IMR-90 (cell line): ENCODE measurements around the gene EIF4G3. TPM values are rescaled to one million over a fixed set of nuclear protein-coding genes. Genes with fewer than 3 reads are reported as not detected.

Experiments
- ATAC-seq: fragments of 200-7000 bp; cut with Tn5 transposase; 2 replicates; pipeline ENCODE4 v1.9.1; 2020; ENCODE audit warnings: low read depth, mild to moderate bottlenecking, moderate library complexity
- BruUV-seq: library from RNA; stranded (reverse); fragments of 400-500 nt; replicated peaks from 2 replicates; lab custom pipeline; 2021; lab: Mats Ljungman, UMichigan
- CTCF ChIA-PET: fragments of 300-600 bp; formaldehyde crosslinking; extraction: SDS; loops from one replicate; lab custom pipeline; 2021; ENCODE audit warnings: antibody characterized with exemption; lab: Yijun Ruan, JAX
- POLR2A ChIA-PET: fragments of 300-600 bp; sonication (Branson Sonifier 250); formaldehyde crosslinking; loops from one replicate; lab custom pipeline; 2022; ENCODE audit warnings: antibody characterized with exemption; ENCODE audit not compliant: unreplicated experiment; lab: Charles Lee
- DNase-seq: peaks from one replicate; pipeline ENCODE4 v3.0.0; 2013
- H2AFZ ChIP-seq: replicated peaks from 2 replicates; pipeline ENCODE3; 2013; ENCODE audit warnings: low read length, mild to moderate bottlenecking; ENCODE audit not compliant: poor library complexity
- H2AK5ac ChIP-seq: 2 replicates; pipeline ENCODE4 v1.6.1; 2013; ENCODE audit warnings: low read depth, low read length, inconsistent platforms
- H2AK9ac ChIP-seq: replicated peaks from 2 replicates; pipeline ENCODE3; 2013; ENCODE audit warnings: mild to moderate bottlenecking, low read depth, low read length, moderate library complexity; ENCODE audit not compliant: poor library complexity
- H2BK120ac ChIP-seq: 2 replicates; pipeline ENCODE4 v1.6.1; 2013; ENCODE audit warnings: low read depth, low read length, inconsistent platforms
- H2BK15ac ChIP-seq: 3 replicates; pipeline ENCODE4 v1.6.1; 2013; ENCODE audit warnings: low read depth, low read length, inconsistent platforms
- H2BK20ac ChIP-seq: 2 replicates; pipeline ENCODE4 v1.6.1; 2013; ENCODE audit warnings: low read depth, mild to moderate bottlenecking, inconsistent platforms, low read length, moderate library complexity
- H2BK5ac ChIP-seq: 2 replicates; pipeline ENCODE4 v1.6.1; 2013; ENCODE audit warnings: mild to moderate bottlenecking, low read depth, low read length, inconsistent platforms; ENCODE audit not compliant: poor library complexity, severe bottlenecking
- H3K14ac ChIP-seq: replicated peaks from 2 replicates; pipeline ENCODE4 v1.6.1; 2013; ENCODE audit warnings: low read depth, low read length, inconsistent platforms
- H3K18ac ChIP-seq: 2 replicates; pipeline ENCODE4 v1.6.1; 2013; ENCODE audit warnings: low read depth, low read length, control low read depth
- H3K23ac ChIP-seq: 2 replicates; pipeline ENCODE4 v1.6.1; 2013; ENCODE audit warnings: low read depth, low read length, inconsistent platforms
- H3K27ac ChIP-seq: 2 replicates; pipeline ENCODE4 v1.5.1; 2013; ENCODE audit warnings: mild to moderate bottlenecking, control low read depth, low read length; ENCODE audit not compliant: insufficient read depth
- H3K27me3 ChIP-seq: 2 replicates; pipeline ENCODE4 v1.6.1; 2013; ENCODE audit warnings: low read length; ENCODE audit not compliant: control insufficient read depth, insufficient read depth
- H3K36me3 ChIP-seq: 2 replicates; pipeline ENCODE4 v1.6.1; 2013; ENCODE audit warnings: low read length, mixed read lengths; ENCODE audit not compliant: control insufficient read depth, insufficient read depth
- H3K4ac ChIP-seq: 2 replicates; pipeline ENCODE4 v1.6.1; 2013; ENCODE audit warnings: low read depth, low read length, inconsistent platforms
- H3K4me1 ChIP-seq: 2 replicates; pipeline ENCODE4 v1.6.1; 2013; ENCODE audit warnings: low read length, mixed read lengths; ENCODE audit not compliant: control insufficient read depth, insufficient read depth
- H3K4me2 ChIP-seq: 2 replicates; pipeline ENCODE4 v1.6.1; 2013; ENCODE audit warnings: low read depth, mild to moderate bottlenecking, control low read depth, low read length, moderate library complexity
- H3K4me3 ChIP-seq: 2 replicates; pipeline ENCODE4 v1.5.1; 2013; ENCODE audit warnings: low read depth, mild to moderate bottlenecking, control low read depth, low read length, moderate library complexity; ENCODE audit not compliant: insufficient read depth
- H3K56ac ChIP-seq: 2 replicates; pipeline ENCODE4 v1.6.1; 2013; ENCODE audit warnings: low read length, inconsistent platforms; ENCODE audit not compliant: insufficient read depth; ENCODE audit errors: extremely low read depth
- H3K79me1 ChIP-seq, 2 experiments: 2 replicates each; pipeline ENCODE4 v1.6.1; 2013; ENCODE audit warnings: low read length in 2 of 2, inconsistent platforms in 1 of 2, low read depth in 1 of 2
- H3K9ac ChIP-seq: 2 replicates; pipeline ENCODE4 v1.6.1; 2013; ENCODE audit warnings: low read depth, low read length, control low read depth
- H3K9me1 ChIP-seq: 2 replicates; pipeline ENCODE4 v1.6.1; 2013; ENCODE audit warnings: low read length, inconsistent platforms; ENCODE audit not compliant: insufficient read depth
- H3K9me3 ChIP-seq: 2 replicates; pipeline ENCODE4 v1.6.1; 2013; ENCODE audit warnings: low read length; ENCODE audit not compliant: control insufficient read depth, insufficient read depth
- H4K20me1 ChIP-seq: 2 replicates; pipeline ENCODE4 v1.6.1; 2013; ENCODE audit warnings: low read length, inconsistent platforms; ENCODE audit not compliant: insufficient read depth
- H4K5ac ChIP-seq: 2 replicates; pipeline ENCODE4 v1.6.1; 2013; ENCODE audit warnings: mild to moderate bottlenecking, low read depth, low read length, control low read depth
- H4K8ac ChIP-seq, 2 experiments: 2 replicates each; pipeline ENCODE4 v1.6.1; 2013; ENCODE audit warnings: low read depth in 2 of 2, low read length in 2 of 2, control low read depth in 1 of 2, inconsistent platforms in 1 of 2
- H4K91ac ChIP-seq: 2 replicates; pipeline ENCODE4 v1.6.1; 2013; ENCODE audit warnings: low read depth, low read length, inconsistent platforms; ENCODE audit not compliant: insufficient read depth
- BHLHE40 ChIP-seq: fragments of 150-350 bp; IDR thresholded peaks from 2 replicates; pipeline ENCODE4 v1.6.1; 2016; ENCODE audit warnings: mild to moderate bottlenecking, low read depth, low read length
- CEBPB ChIP-seq: IDR thresholded peaks from 2 replicates; pipeline ENCODE4 v1.6.1; 2012; ENCODE audit warnings: low read depth, low read length, improper control_type of control experiment
- CHD1 ChIP-seq: IDR thresholded peaks from 2 replicates; pipeline ENCODE4 v1.6.1; 2012; ENCODE audit warnings: low read depth, low read length, improper control_type of control experiment
- FOS ChIP-seq: fragments of 150-350 bp; IDR thresholded peaks from 2 replicates; pipeline ENCODE4 v1.6.1; 2016; ENCODE audit warnings: low read depth, low read length
- MAFK ChIP-seq: IDR thresholded peaks from 2 replicates; pipeline ENCODE4 v1.6.1; 2012; ENCODE audit warnings: low read depth, low read length, improper control_type of control experiment
- MAZ ChIP-seq: IDR thresholded peaks from 2 replicates; pipeline ENCODE4 v1.6.1; 2012; ENCODE audit warnings: low read depth, mild to moderate bottlenecking, low read length, improper control_type of control experiment, moderate library complexity, borderline replicate concordance
- MXI1 ChIP-seq: IDR thresholded peaks from 2 replicates; pipeline ENCODE4 v1.6.1; 2012; ENCODE audit warnings: low read depth, mild to moderate bottlenecking, low read length, moderate library complexity, borderline replicate concordance
- NFE2L2 ChIP-seq: fragments of 150-350 bp; IDR thresholded peaks from 2 replicates; pipeline ENCODE4 v1.6.1; 2016; ENCODE audit warnings: low read depth, mild to moderate bottlenecking, low read length
- POLR2A ChIP-seq: IDR thresholded peaks from 2 replicates; pipeline ENCODE4 v1.6.1; 2012; ENCODE audit warnings: mild to moderate bottlenecking, low read depth, low read length
- RAD21 ChIP-seq: IDR thresholded peaks from 2 replicates; pipeline ENCODE4 v1.6.1; 2012; ENCODE audit warnings: low read length, improper control_type of control experiment
- RCOR1 ChIP-seq: IDR thresholded peaks from 2 replicates; pipeline ENCODE4 v1.6.1; 2012; ENCODE audit warnings: mild to moderate bottlenecking, low read length, improper control_type of control experiment; ENCODE audit not compliant: insufficient replicate concordance
- RFX5 ChIP-seq: IDR thresholded peaks from 2 replicates; pipeline ENCODE4 v1.8.0; 2012; ENCODE audit warnings: low read depth, mild to moderate bottlenecking, low read length, moderate library complexity
- SMC3 ChIP-seq: fragments of 150-350 bp; IDR thresholded peaks from 2 replicates; pipeline ENCODE4 v1.6.1; 2016; ENCODE audit warnings: low read depth, mild to moderate bottlenecking, antibody characterized with exemption, low read length, moderate library complexity
- WGBS, 2 experiments: methylation state at CpG; one replicate each; pipeline versions ENCODE4 v1.1.5 to v1.1.7; 2013; ENCODE audit warnings: missing lambda C conversion rate in 2 of 2; ENCODE audit not compliant: insufficient read length in 1 of 2; ENCODE audit errors: extremely low coverage in 2 of 2; 5-methylcytosine and 5-hydroxymethylcytosine counted together
- dilution Hi-C: fragments of 300-500 bp; cut with HindIII; formaldehyde crosslinking; loops from one replicate; pipeline ENCODE4 v1.14.3; 2018; ENCODE audit warnings: low sequenced_read_pairs; ENCODE audit not compliant: unreplicated experiment
- in situ Hi-C: fragments of 300-500 bp; cut with MboI; formaldehyde crosslinking; loops from 3 replicates; pipeline ENCODE4 v1.14.3; 2019; ENCODE audit warnings: low sequenced_read_pairs, inconsistent platforms, mixed read lengths
- intact Hi-C: fragments of 100-400 bp; cut with micrococcal nuclease; formaldehyde crosslinking; loops from 2 replicates; pipeline ENCODE4 v1.10.0; 2022
- polyA plus RNA-seq, 3 experiments: library from polyadenylated mRNA; depleted of rRNA; stranded (reverse); fragments of >200 nt; gene quantifications; 2 replicates each; pipeline ENCODE4 v1.2.3, GENCODE V29; 2012; ENCODE audit warnings: low replicate concordance in 1 of 3
- total RNA-seq: library from RNA; depleted of rRNA; stranded (reverse); fragments of >200 nt; gene quantifications from 2 replicates; pipeline ENCODE4 v1.2.3, GENCODE V29; 2012
- TF ChIP-seq, protein P1 (sequence below): conservative IDR thresholded peaks from 2 replicates; pipeline ENCODE4 v1.5.1; 2012; ENCODE audit warnings: mild to moderate bottlenecking, low read depth, low read length, improper control_type of control experiment
- TF ChIP-seq, protein P2 (sequence below): fragments of 150-350 bp; IDR thresholded peaks from 2 replicates; pipeline ENCODE4 v1.6.1; 2017; ENCODE audit warnings: mild to moderate bottlenecking, antibody characterized with exemption, low read length, low read depth

The EIF4G3 gene
- total and polyA plus RNA-seq, 2 of the 4 experiments (the other 2 are of a cell fraction) = 25.8 to 49.2 TPM

DNA sequence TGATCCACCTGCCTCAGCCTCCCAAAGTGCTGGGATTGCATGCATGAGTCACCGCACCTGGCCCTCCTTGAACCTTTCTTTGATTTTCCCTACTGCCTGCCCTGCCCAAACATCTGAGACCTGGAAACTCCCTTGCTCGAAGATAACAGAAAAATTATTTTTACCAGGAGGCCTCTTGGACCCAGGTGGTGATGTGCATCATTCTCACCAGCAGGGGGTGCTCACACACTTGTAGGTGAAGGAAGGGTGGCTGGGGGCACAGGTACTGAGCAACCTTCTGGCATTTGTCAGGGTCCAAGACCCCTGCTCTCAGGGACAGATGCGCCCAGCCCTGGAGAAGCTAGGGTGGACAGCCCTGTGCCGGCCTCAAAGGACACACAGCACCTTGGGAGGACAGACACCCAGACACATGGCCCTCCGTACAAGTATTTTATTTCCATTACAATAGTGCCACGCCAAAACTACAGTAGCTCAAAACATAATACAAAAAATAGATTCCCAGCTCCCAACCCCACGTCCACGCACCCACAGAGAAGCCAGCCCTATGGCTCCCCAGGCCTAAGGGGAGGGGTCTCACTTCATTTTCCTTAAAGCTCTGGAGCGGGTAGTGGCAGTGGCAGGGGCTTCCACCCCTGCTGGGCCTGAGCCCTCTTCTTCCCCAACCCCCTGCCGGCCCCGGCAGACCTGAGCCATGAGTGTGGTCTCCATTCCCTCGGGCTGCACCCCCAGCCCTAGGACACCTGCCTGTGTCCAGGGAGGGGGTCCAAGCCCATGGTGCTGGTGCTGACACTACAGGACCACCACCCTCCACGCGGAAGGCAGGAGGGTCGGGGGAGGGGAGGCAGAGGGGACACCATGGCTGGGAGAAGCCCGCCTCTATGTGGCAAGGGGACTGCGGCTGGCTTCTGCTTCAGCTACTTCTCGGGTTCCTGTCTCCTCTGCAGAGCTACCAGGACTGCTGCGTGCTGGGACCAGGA, 40.4 kb upstream of the EIF4G3 start:
- dilution Hi-C loops = no loop called here
- Histone ChIP-seq H2AK9ac (no peak overlapping the region), H2BK20ac (no peak overlapping the region), H4K91ac (no peak overlapping the region), H3K4ac (no peak overlapping the region), H2BK15ac (no peak overlapping the region), H2AK5ac (no peak overlapping the region), H2AFZ (peak overlapping the region; percentile 10), H4K20me1 (peaks cover 5% of the 10 kb centered on the region; the same call in 1 of the 2 replicates), H3K79me1 (no peaks in the 10 kb centered on the region), H3K27ac (no peak overlapping the region), H3K4me3 (no peak overlapping the region), H4K8ac (no peak overlapping the region), H2BK120ac (no peak overlapping the region), H3K9me3 (no peaks in the 10 kb centered on the region), H3K27me3 (no peaks in the 10 kb centered on the region), H3K23ac (no peak overlapping the region), H2BK5ac (no peak overlapping the region), H3K36me3 (peaks cover 41% of the 10 kb centered on the region), H3K14ac (no peak overlapping the region), H3K56ac (no peak overlapping the region), H3K9me1 (peaks cover 6% of the 10 kb centered on the region), H3K18ac (no peak overlapping the region), H3K4me1 (no peaks in the 10 kb centered on the region), H3K9ac (no peak overlapping the region), H3K4me2 (no peak overlapping the region), H4K5ac (no peak overlapping the region)
- peak; percentile 50 for ATAC-seq
- in situ Hi-C loops = loop anchor here (25.0 kb wide), 1 partner anchor 680 kb away; no protein-coding TSS in a partner anchor
- BruUV-seq = no TSS peak
- ChIA-PET CTCF (interaction anchor here (0.7 to 2.2 kb wide), 3 partner anchors 22 to 151 kb away, joined by 3 to 9 read pairs (median 3); no protein-coding TSS in a partner anchor), POLR2A (no interaction called here)
- DNase-seq = peak; percentile 39
- intact Hi-C loops = no loop called here
- 86% methylated on average over 4 of the region's 19 CpGs; no CpG with 5 or more reads in 1 of the 2 experiments for WGBS, 2 experiments
- no peak for TF ChIP-seq NFE2L2
- peak; percentile 28; the same call in 1 of the 2 replicates for TF ChIP-seq SMC3
- TF ChIP-seq RAD21 = peak; percentile 44; the same call in 1 of the 2 replicates
- no peak for TF ChIP-seq RFX5
- TF ChIP-seq CHD1 = no peak
- no peak for TF ChIP-seq CEBPB
- TF ChIP-seq RCOR1 = no peak
- no peak for TF ChIP-seq POLR2A
- no peak for TF ChIP-seq FOS
- TF ChIP-seq, protein P1, sequence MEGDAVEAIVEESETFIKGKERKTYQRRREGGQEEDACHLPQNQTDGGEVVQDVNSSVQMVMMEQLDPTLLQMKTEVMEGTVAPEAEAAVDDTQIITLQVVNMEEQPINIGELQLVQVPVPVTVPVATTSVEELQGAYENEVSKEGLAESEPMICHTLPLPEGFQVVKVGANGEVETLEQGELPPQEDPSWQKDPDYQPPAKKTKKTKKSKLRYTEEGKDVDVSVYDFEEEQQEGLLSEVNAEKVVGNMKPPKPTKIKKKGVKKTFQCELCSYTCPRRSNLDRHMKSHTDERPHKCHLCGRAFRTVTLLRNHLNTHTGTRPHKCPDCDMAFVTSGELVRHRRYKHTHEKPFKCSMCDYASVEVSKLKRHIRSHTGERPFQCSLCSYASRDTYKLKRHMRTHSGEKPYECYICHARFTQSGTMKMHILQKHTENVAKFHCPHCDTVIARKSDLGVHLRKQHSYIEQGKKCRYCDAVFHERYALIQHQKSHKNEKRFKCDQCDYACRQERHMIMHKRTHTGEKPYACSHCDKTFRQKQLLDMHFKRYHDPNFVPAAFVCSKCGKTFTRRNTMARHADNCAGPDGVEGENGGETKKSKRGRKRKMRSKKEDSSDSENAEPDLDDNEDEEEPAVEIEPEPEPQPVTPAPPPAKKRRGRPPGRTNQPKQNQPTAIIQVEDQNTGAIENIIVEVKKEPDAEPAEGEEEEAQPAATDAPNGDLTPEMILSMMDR = peak; percentile 57
- TF ChIP-seq MXI1 = no peak
- TF ChIP-seq MAFK = no peak
- TF ChIP-seq, protein P2, sequence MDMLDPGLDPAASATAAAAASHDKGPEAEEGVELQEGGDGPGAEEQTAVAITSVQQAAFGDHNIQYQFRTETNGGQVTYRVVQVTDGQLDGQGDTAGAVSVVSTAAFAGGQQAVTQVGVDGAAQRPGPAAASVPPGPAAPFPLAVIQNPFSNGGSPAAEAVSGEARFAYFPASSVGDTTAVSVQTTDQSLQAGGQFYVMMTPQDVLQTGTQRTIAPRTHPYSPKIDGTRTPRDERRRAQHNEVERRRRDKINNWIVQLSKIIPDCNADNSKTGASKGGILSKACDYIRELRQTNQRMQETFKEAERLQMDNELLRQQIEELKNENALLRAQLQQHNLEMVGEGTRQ = no peak
- no peak for TF ChIP-seq MAZ
- TF ChIP-seq BHLHE40 = no peak
